SU-DHL-6 (cell line): ENCODE results near the gene UBQLNL.

ENCODE experiments used
- H2AFZ ChIP-seq: fragments of 200-600 bp; sonication (generic); 2 replicates; pipeline ENCODE4 v1.6.1; 2014; ENCODE audit warnings: low read depth, mild to moderate bottlenecking, moderate library complexity, mixed read lengths, antibody characterized with exemption, low read length; ENCODE audit not compliant: severe bottlenecking
- H3F3A ChIP-seq: fragments of 200-600 bp; shearing (Covaris generic); 2 replicates; pipeline ENCODE4 v1.6.0; 2016; ENCODE audit warnings: antibody characterized with exemption, mild to moderate bottlenecking; ENCODE audit not compliant: insufficient read depth
- H3K27ac ChIP-seq: fragments of 200-600 bp; sonication (generic); 2 replicates; pipeline ENCODE4 v1.5.1; 2016; ENCODE audit warnings: low read depth, mild to moderate bottlenecking, low read length, moderate library complexity, mixed read lengths
- H3K27me3 ChIP-seq: fragments of 200-600 bp; sonication (generic), shearing (Covaris generic); 2 replicates; pipeline ENCODE4 v1.6.0; 2014; ENCODE audit warnings: mild to moderate bottlenecking, low read length
- H3K36me3 ChIP-seq: fragments of 200-600 bp; sonication (generic); 2 replicates; pipeline ENCODE4 v1.6.1; 2014; ENCODE audit warnings: mild to moderate bottlenecking, low read length, mixed read lengths
- H3K4me2 ChIP-seq: fragments of 300-600, 200-600 bp; shearing (Covaris generic), sonication (generic); 2 replicates; pipeline ENCODE4 v1.6.0; 2014; ENCODE audit warnings: low read length, low read depth, mild to moderate bottlenecking; ENCODE audit not compliant: poor library complexity, severe bottlenecking
- H3K4me3 ChIP-seq: fragments of 200-600 bp; sonication (generic); 2 replicates; pipeline ENCODE4 v1.5.1; 2014; ENCODE audit warnings: antibody characterized with exemption, low read length, mild to moderate bottlenecking, mixed read lengths; ENCODE audit not compliant: insufficient read depth, poor library complexity, severe bottlenecking
- H3K79me2 ChIP-seq: fragments of 200-600 bp; sonication (generic); 2 replicates; pipeline ENCODE4 v1.6.1; 2014; ENCODE audit warnings: mild to moderate bottlenecking, low read length, moderate library complexity; ENCODE audit not compliant: insufficient read depth
- H3K9ac ChIP-seq: fragments of 200-600 bp; sonication (generic); 2 replicates; pipeline ENCODE4 v1.7.0; 2014; ENCODE audit warnings: mild to moderate bottlenecking, low read length
- H3K9me2 ChIP-seq: fragments of 200-600 bp; sonication (generic); replicated peaks from 2 replicates; pipeline ENCODE4 v1.6.1; 2014; ENCODE audit warnings: low read length; ENCODE audit not compliant: insufficient read depth
- H3K9me3 ChIP-seq: fragments of 200-600 bp; sonication (generic); 2 replicates; pipeline ENCODE4 v1.6.1; 2014; ENCODE audit warnings: low read length, mixed read lengths; ENCODE audit not compliant: insufficient read depth
- H4K20me1 ChIP-seq: fragments of 200-600 bp; sonication (generic); 2 replicates; pipeline ENCODE4 v1.6.1; 2014; ENCODE audit warnings: low read depth, mild to moderate bottlenecking, antibody characterized with exemption, low read length, moderate library complexity, mixed read lengths
- EZH2phosphoT487 ChIP-seq: fragments of 200-600 bp; sonication (generic), shearing (Covaris generic); conservative IDR thresholded peaks from 2 replicates; pipeline ENCODE4 v1.6.1; 2018; ENCODE audit warnings: mild to moderate bottlenecking, antibody characterized with exemption, low read length, moderate library complexity, mixed read lengths
- TF ChIP-seq, protein P1 (sequence below): fragments of 200-600 bp; sonication (generic); IDR thresholded peaks from one replicate; pipeline ENCODE4 v1.5.1; 2017; ENCODE audit warnings: antibody characterized with exemption, mild to moderate bottlenecking, low read length, moderate library complexity; ENCODE audit not compliant: insufficient read depth, poor library complexity, severe bottlenecking

The UBQLNL gene, protein sequence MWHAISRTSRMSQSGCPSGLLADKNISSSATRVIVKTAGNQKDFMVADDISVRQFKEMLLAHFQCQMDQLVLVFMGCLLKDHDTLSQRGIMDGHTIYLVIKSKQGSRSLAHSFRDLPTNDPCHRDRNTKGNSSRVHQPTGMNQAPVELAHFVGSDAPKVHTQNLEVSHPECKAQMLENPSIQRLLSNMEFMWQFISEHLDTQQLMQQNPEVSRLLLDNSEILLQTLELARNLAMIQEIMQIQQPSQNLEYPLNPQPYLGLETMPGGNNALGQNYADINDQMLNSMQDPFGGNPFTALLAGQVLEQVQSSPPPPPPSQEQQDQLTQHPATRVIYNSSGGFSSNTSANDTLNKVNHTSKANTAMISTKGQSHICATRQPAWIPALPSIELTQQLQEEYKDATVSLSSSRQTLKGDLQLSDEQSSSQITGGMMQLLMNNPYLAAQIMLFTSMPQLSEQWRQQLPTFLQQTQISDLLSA

DNA sequence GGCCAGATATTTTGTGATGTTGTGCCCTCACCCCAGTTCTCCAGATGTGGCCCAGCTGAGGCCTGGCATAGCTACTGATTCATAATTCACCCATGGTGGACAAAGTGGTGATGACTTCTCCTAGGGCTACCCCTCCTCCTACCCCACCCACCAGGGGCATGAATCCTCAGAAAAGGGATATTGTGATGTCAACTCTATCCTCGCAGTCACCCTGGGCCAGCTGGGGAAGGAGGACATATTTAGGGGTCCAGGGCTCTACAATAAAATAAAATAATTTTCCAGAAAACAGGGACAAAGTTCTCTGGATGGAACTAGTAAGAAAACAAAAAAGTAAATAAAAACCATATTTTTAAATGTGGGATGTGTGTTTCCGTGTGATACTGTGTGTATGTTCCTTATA, at the start of gene UBQLNL:
TSS of gene UBQLNL (minus strand) at position 101 of the 400 bp plus-strand sequence. CDS start 258 bp downstream, outside the sequence.
- H3K79me2 ChIP-seq = no peaks in the 10 kb centered on the region
- H3K9me3 ChIP-seq = no peaks in the 10 kb centered on the region
- H3K36me3 ChIP-seq = no peaks in the 10 kb centered on the region
- no peak within 1 kb of the TSS for H3K9ac ChIP-seq
- H3K27me3 ChIP-seq = no peaks in the 10 kb centered on the region
- no peak within 1 kb of the TSS for H2AFZ ChIP-seq
- TF ChIP-seq EZH2phosphoT487 = no peak
- TF ChIP-seq, protein P1, sequence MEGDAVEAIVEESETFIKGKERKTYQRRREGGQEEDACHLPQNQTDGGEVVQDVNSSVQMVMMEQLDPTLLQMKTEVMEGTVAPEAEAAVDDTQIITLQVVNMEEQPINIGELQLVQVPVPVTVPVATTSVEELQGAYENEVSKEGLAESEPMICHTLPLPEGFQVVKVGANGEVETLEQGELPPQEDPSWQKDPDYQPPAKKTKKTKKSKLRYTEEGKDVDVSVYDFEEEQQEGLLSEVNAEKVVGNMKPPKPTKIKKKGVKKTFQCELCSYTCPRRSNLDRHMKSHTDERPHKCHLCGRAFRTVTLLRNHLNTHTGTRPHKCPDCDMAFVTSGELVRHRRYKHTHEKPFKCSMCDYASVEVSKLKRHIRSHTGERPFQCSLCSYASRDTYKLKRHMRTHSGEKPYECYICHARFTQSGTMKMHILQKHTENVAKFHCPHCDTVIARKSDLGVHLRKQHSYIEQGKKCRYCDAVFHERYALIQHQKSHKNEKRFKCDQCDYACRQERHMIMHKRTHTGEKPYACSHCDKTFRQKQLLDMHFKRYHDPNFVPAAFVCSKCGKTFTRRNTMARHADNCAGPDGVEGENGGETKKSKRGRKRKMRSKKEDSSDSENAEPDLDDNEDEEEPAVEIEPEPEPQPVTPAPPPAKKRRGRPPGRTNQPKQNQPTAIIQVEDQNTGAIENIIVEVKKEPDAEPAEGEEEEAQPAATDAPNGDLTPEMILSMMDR = no peak
- no peaks in the 10 kb centered on the region for H3F3A ChIP-seq
- no peaks in the 10 kb centered on the region for H3K9me2 ChIP-seq
- no peaks in the 10 kb centered on the region for H4K20me1 ChIP-seq
- H3K27ac ChIP-seq = no peak within 1 kb of the TSS
- no peak within 1 kb of the TSS for H3K4me3 ChIP-seq
- no peak within 1 kb of the TSS for H3K4me2 ChIP-seq

DNA sequence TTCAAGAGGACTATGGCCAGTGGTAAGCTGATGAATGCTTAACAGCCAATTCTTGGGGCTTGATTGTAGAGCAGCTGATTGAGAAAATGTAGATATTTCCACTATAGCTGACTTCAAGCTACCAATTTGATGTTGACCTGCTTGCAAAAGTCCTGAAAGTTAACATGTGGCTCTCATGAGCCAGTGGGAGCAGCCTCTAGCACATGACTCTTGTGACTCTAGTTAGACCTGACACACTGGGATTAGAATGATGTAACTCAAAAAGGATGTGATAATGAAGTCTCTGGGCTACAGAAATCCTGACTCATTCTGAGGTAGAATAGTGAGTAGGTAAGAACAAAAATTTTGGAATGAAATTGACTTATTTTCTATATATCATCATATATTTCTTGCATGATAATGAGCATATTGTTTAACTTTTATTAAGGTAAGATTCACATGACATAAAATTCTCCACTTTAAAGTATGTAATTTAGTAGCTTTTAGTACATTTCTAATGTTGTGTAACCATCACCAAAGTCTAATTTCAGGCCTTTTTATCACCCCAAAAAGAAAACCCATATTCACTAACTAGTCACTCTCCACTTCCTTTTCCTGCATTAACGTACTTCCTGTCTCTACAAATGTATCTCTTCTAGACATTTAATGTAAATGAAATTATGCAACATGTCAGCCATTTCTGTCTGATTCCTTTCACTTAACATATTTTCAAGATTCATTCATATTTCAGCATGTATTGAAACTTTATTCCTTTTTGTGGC, 47.9 kb upstream of the UBQLNL start:
- Histone ChIP-seq H3K4me2 (no peak overlapping the region), H3F3A (no peaks in the 10 kb centered on the region), H3K27me3 (no peaks in the 10 kb centered on the region), H3K9me3 (no peaks in the 10 kb centered on the region), H3K9ac (no peak overlapping the region), H3K9me2 (no peaks in the 10 kb centered on the region), H3K79me2 (no peaks in the 10 kb centered on the region), H4K20me1 (no peaks in the 10 kb centered on the region), H2AFZ (peak overlapping the region; percentile 25), H3K36me3 (no peaks in the 10 kb centered on the region), H3K4me3 (no peak overlapping the region), H3K27ac (no peak overlapping the region)
- TF ChIP-seq, protein P1 = no peak
- no peak for TF ChIP-seq EZH2phosphoT487

DNA sequence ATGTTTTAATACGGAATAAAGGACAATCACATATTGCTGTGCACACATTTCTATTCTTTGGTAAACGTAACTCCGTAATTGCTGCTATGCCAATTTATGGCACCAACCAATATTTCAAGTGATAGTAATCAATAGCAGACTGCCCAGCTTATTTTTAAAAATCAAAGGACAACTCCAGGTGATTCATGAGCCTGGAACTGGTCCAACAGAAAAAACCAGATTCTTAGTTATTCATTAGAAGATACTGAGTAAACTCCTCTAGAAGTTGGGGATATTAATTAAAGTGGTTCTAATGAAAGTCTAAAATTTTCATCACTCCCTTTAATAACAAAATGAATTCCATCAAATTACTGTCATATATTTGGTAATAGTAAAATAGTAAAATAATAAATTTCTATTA, 41.3 kb upstream of the UBQLNL start:
- Histone ChIP-seq H3K27ac (no peak overlapping the region), H3K9me3 (no peaks in the 10 kb centered on the region), H3K9me2 (no peaks in the 10 kb centered on the region), H2AFZ (no peak overlapping the region), H3K27me3 (no peaks in the 10 kb centered on the region), H3K9ac (no peak overlapping the region), H3K36me3 (no peaks in the 10 kb centered on the region), H3K4me2 (no peak overlapping the region), H3F3A (no peaks in the 10 kb centered on the region), H3K4me3 (no peak overlapping the region), H3K79me2 (no peaks in the 10 kb centered on the region), H4K20me1 (no peaks in the 10 kb centered on the region)
- TF ChIP-seq, protein P1 = no peak
- TF ChIP-seq EZH2phosphoT487 = no peak
